Muscle layer of colon (tissue), 2 donors: ENCODE data around the gene MRPL45.

Source experiments
- H3K27ac ChIP-seq: one replicate; pipeline ENCODE4 v1.7.0; 2013; ENCODE audit warnings: low read depth, mild to moderate bottlenecking, low read length, moderate library complexity
- H3K27me3 ChIP-seq, 2 donors: one replicate each; pipeline ENCODE4 v1.7.0; 2013; ENCODE audit warnings: low read length in 2 of 2, mild to moderate bottlenecking in 2 of 2; ENCODE audit not compliant: insufficient read depth in 2 of 2, control insufficient read depth in 1 of 2
- H3K36me3 ChIP-seq: one replicate; pipeline ENCODE4 v1.7.0; 2013; ENCODE audit warnings: mild to moderate bottlenecking, low read length; ENCODE audit not compliant: insufficient read depth
- H3K4me1 ChIP-seq: one replicate; pipeline ENCODE4 v1.7.0; 2013; ENCODE audit warnings: mild to moderate bottlenecking, low read length; ENCODE audit not compliant: insufficient read depth
- H3K4me3 ChIP-seq, 2 donors: one replicate each; pipeline ENCODE4 v1.7.0; 2013; ENCODE audit warnings: low read length in 2 of 2, low read depth in 1 of 2, mild to moderate bottlenecking in 1 of 2, moderate library complexity in 1 of 2
- H3K9ac ChIP-seq: one replicate; pipeline ENCODE4 v1.7.0; 2013; ENCODE audit warnings: low read length
- H3K9me3 ChIP-seq: one replicate; pipeline ENCODE4 v1.7.0; 2013; ENCODE audit warnings: mild to moderate bottlenecking, low read length
- donor health status: abdominal sarcoma.
- donor health status: Adenocarcinoma of cecum.

The MRPL45 gene

DNA sequence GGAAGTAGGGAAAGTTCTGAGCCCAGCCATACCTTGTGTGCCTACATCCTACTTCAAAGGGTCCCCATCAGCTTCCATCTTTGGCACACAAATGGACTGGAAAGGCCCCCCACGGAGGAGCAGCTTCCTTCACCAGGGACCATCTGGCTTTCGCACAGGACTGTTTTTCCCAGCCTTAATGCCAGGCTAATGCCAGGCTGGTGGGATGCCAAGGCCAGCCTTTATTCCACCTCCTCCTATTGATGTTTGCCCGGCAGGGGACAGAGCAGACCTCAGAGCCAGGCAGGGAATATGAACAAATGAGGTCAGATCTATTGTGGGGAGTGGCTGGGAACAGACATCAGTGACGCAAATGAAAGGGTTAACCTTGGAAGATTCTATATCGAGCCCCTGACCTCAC lies 41.1 kb downstream of the MRPL45 start:
- H3K9me3 ChIP-seq = no peaks in the 10 kb centered on the region
- H3K9ac ChIP-seq = no peak overlapping the region
- no peak overlapping the region for H3K4me3 ChIP-seq
- peaks cover 6% of the 10 kb centered on the region for H3K4me1 ChIP-seq
- H3K27me3 ChIP-seq = peaks cover 7 to 15% of the 10 kb centered on the region in 2 donors
- H3K27ac ChIP-seq = no peak overlapping the region
- H3K36me3 ChIP-seq = no peaks in the 10 kb centered on the region

DNA sequence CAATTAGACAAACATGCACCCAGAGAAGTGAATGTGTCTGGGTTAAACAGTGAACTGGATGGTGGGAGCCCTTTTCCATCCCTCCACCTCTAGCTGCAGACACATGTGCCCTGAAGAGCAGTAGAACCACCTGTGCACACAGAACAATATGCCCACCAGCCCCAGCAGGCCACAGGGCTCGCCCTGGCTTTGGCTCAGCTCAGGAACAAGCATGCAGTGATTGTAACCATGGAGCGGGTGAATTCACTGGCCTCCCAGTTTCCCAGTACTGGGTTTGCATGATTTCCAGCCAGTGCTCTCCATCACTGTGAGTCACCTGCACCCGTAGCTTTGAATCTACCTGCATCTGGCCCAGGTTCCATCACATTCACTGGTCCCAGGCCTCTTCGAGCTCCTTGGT lies 41.6 kb downstream of the MRPL45 start:
- peaks cover 6% of the 10 kb centered on the region for H3K4me1 ChIP-seq
- no peaks in the 10 kb centered on the region for H3K9me3 ChIP-seq
- no peak overlapping the region for H3K4me3 ChIP-seq
- H3K9ac ChIP-seq = no peak overlapping the region
- H3K27ac ChIP-seq = no peak overlapping the region
- H3K36me3 ChIP-seq = no peaks in the 10 kb centered on the region
- H3K27me3 ChIP-seq = peaks cover 7 to 12% of the 10 kb centered on the region in 2 donors

DNA sequence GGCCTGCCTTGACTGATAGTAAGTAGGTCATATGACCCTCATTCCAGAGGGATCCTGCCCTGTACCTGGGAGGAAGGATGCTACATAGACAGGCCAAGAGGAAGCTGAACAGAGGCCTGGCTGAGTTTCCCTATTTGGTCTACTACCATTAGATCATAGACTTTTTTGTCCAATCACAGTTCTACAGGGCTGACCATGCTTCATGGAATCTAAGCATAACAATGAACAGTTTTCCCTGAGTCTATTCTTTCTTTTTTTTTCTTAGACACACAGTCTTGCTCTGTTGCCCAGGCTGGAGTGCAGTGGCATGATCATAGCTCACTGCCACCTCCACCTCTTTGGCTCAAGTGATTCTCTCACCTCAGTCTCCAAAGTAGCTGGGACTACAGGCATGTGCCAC lies 42.9 kb downstream of the MRPL45 start:
- H3K4me1 ChIP-seq = peaks cover 6% of the 10 kb centered on the region
- H3K27me3 ChIP-seq = no peaks in the 10 kb centered on the region
- no peak overlapping the region for H3K9ac ChIP-seq
- H3K9me3 ChIP-seq = no peaks in the 10 kb centered on the region
- no peak overlapping the region for H3K4me3 ChIP-seq
- no peak overlapping the region for H3K27ac ChIP-seq
- H3K36me3 ChIP-seq = no peaks in the 10 kb centered on the region

DNA sequence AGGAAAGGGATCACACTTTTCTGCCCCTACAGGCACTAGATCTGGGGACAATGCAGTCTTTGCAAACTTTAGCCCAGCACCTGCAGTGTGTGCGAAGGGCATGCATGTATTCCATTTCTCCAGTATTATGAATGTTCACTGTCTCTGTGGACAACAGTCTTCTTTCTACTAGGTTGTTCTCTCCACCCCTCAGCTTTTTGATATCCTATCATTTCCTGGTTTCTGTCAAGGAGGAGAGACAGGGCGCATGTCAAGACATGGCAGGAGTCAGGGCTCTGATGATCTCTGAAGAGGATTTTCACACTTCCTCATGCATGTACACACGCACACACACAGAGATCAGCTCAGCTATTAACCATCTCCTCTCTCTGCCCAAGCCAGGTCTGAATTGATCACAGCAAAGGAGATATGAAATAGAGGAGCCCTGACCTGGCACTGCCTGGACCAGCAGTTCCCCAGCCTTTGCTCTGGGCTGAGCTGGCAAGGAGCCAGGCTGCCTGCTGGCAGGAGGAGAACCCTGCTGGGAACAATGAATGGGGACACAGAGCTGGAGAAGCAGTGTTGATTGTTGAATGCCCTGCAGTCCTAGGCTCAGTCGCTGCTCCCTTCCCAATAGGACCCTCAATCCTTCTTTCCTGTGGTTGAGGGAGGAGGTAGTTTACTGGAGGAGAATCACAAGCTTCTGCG lies 44.2 kb downstream of the MRPL45 start:
- peaks cover 6% of the 10 kb centered on the region for H3K4me1 ChIP-seq
- no peak overlapping the region for H3K4me3 ChIP-seq
- H3K9me3 ChIP-seq = no peaks in the 10 kb centered on the region
- no peak overlapping the region for H3K9ac ChIP-seq
- no peaks in the 10 kb centered on the region for H3K27me3 ChIP-seq
- H3K36me3 ChIP-seq = no peaks in the 10 kb centered on the region
- H3K27ac ChIP-seq = no peak overlapping the region

DNA sequence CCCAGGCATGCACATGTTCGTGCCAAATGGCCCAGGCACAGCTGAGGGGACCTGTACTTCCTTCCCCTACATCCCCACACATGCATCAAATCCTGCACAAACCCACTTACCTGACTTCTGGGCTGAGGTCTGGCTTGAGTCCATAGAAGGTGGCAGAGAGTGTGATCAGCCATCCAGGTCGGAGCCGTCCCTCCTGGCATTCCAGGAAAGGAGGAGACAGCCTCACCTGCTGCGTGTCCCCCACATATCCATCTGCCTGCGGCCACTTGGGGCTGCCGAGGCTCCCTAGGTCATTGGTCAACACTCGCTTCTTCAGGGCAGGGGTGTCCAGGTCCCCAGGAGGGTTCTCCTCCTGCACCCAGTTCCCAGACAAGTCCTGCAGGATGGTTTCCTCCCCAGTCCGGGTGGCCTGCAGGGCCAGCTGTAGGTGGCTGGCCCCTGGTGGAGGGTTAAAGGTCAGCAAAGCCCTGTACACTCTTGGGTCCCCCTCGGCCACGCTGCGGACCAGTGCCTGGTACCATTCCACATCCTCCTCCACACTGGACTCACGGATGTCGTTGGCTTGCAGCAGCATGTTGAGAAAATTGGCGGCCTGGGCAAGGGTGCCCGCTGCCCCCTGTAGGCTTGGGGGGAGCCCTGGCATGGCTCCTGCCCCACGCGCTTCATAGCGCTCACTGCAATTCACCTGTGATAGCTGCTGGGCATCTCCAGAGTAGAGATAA lies 46.1 kb downstream of the MRPL45 start:
- Histone ChIP-seq H3K27me3 (no peaks in the 10 kb centered on the region), H3K4me1 (peaks cover 6% of the 10 kb centered on the region), H3K4me3 (no peak overlapping the region), H3K27ac (no peak overlapping the region), H3K9ac (no peak overlapping the region), H3K9me3 (no peaks in the 10 kb centered on the region), H3K36me3 (no peaks in the 10 kb centered on the region)

DNA sequence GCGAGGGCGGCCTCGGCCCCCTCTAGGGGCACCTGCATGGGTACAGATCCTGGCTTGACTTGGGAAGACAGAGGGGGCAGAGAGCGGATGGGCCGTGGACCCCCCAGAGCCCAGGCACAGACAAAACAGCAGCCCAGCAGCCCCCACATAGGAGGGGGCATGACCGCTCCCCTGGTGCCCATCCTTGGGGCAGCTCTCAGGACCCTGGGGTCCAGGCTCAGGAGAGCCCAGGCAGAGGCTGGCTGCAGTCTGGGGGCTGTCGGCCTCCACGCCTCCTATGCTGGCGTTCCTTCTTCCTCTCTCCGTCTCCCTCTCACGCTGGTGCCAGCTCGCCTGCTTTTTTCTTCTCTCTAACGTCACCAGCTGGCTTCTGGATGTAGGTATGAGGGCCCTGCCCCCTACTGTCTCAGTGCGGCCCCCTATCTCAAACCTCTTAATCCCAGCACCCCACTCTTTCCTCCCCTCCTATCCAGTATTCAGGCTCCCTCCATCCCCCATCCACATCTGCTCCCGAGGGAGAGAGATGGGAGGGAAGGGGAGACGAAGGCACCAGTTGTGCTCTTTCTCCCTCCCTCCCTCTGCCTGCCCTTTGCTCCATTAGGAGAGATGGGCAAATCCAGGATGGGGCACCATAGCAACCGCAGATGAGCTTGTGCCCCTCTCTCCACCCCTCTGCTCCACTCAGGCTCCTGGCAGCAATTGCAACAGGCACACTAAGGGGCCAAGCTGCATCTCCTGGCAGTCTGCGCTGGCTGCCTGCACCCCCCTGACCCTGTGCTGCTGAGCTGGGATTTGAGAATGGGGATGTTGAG lies 46.8 kb downstream of the MRPL45 start, which contains the start of gene GPR179:
TSS of gene GPR179 (minus strand) at position 349 of the 812 bp plus-strand sequence. CDS start at position 182, 167 bp downstream.
- no peak within 1 kb of the TSS for H3K27ac ChIP-seq
- peaks cover 6% of the 10 kb centered on the region for H3K4me1 ChIP-seq
- H3K36me3 ChIP-seq = no peaks in the 10 kb centered on the region
- no peak within 1 kb of the TSS for H3K9ac ChIP-seq
- H3K27me3 ChIP-seq = no peaks in the 10 kb centered on the region
- H3K4me3 ChIP-seq = no peak within 1 kb of the TSS
- H3K9me3 ChIP-seq = no peaks in the 10 kb centered on the region

DNA sequence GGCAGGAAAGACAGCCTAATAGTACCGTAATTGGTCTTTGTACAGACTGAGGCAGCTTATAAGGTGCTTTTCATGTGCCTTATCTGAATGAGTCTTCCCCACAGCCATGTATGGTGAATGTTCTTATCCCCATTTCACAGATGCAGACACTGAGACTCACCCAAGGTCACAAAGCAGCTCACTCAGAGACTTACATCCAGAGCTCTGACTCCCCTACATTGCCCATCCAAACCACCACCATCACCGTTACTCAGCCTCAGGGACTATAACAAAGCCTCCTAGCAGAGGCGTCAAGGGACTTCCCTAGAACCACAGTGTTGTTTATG lies 47.4 kb downstream of the MRPL45 start:
- Histone ChIP-seq H3K36me3 (no peaks in the 10 kb centered on the region), H3K27me3 (no peaks in the 10 kb centered on the region), H3K27ac (no peak overlapping the region), H3K4me1 (peaks cover 6% of the 10 kb centered on the region), H3K9ac (no peak overlapping the region), H3K4me3 (no peak overlapping the region), H3K9me3 (no peaks in the 10 kb centered on the region)

DNA sequence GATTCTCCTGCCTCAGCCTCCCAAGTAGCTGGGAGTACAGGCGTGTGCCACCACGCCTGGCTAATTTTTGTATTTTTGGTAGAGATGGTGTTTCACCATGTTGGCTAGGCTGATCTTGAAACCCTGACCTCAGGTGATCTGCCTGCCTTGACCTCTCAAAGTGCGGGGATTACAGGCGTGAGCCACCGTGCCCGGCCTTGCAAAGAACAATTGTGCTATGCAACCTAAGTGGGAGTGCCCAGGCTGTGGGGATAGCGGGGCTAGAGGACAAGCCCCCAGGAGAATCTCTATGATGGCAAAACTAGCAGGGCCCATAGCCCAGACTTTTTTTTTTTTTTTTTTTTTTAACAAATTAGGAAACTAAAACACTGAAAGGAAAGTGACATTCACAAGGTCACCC lies 48.8 kb downstream of the MRPL45 start:
- Histone ChIP-seq H3K27me3 (no peaks in the 10 kb centered on the region), H3K36me3 (no peaks in the 10 kb centered on the region), H3K9ac (no peak overlapping the region), H3K9me3 (no peaks in the 10 kb centered on the region), H3K27ac (no peak overlapping the region), H3K4me3 (no peak overlapping the region), H3K4me1 (peaks cover 6% of the 10 kb centered on the region)

DNA sequence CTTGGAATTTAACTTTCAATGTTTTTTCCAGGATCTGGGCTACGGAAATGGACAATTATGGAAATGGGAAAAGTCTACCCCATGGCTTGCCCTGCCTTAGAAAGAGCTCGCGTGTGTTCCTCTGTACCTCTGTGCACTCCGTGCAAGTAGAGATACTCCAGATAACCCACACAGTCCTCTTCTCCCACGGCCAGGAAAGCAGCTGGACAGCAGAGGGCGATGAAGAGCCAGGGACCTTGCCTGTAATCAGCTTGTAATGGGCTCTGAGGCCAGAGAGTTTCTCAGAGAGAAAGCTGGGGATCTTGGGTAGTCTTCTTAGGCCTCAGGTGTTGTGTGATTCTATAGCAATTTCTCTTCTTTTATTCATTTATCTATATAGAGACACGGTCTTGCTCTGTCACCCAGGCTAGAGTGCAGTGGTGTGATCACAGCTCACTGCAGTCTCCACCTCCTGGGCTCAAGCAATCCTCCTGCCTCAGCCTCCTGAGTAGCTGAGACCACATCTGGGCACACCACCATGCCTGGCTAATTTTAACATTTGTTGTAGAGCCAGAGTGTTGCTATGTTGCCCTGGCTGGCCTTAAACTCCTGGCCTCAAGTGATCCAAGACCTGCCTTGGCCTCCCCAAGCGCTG lies 52.2 kb downstream of the MRPL45 start:
- no peak overlapping the region for H3K4me3 ChIP-seq
- peaks cover 16% of the 10 kb centered on the region for H3K4me1 ChIP-seq
- H3K27ac ChIP-seq = no peak overlapping the region
- H3K9me3 ChIP-seq = no peaks in the 10 kb centered on the region
- H3K36me3 ChIP-seq = no peaks in the 10 kb centered on the region
- H3K9ac ChIP-seq = no peak overlapping the region
- no peaks in the 10 kb centered on the region for H3K27me3 ChIP-seq

DNA sequence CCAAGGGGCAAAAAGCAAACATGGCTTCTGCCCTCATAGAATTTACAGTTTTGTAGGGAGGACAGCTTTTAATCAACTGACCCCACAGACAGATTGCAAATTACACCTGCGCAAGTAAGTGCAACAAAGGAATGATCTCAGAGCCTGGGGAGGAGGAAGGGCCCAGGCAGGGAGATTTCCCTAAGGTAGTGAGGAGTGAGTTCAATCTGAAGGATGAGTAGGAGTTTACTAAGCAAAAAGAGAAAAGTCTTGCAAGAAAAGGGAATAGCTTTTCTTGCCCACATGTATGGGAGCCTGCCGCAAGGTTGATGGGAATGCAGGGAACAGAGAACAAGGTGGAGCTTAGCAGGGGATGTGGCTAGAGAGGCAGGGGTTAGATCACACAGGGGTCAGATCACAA lies 53.1 kb downstream of the MRPL45 start:
- H3K4me1 ChIP-seq = peaks cover 24% of the 10 kb centered on the region
- H3K36me3 ChIP-seq = no peaks in the 10 kb centered on the region
- no peaks in the 10 kb centered on the region for H3K27me3 ChIP-seq
- H3K9ac ChIP-seq = no peak overlapping the region
- H3K27ac ChIP-seq = no peak overlapping the region
- no peaks in the 10 kb centered on the region for H3K9me3 ChIP-seq
- H3K4me3 ChIP-seq = no peak overlapping the region
